Amniotic epithelial cell (primary cell): ENCODE results near the gene APOBEC4.
A peak's percentile ranks its signal among the peaks of the same experiment; 100 is the strongest.
"Not testable (repeated sequence)": the region's sequence is repeated elsewhere in the genome, so short reads cannot be mapped to it uniquely, and the experiment has no call there.

Experiments
- DNase-seq: peaks from one replicate; pipeline ENCODE4 v3.0.0-alpha.2; 2010; ENCODE audit warnings: low read depth

Gene APOBEC4

GRCh38 chr1:183634429-183635065, 18.6 kb downstream of the APOBEC4 start:
- DNase-seq: no peak

GRCh38 chr1:183633676-183634343, 19.3 kb downstream of the APOBEC4 start:
- peak; percentile 93 for DNase-seq

GRCh38 chr1:183632964-183633363, 20.2 kb downstream of the APOBEC4 start:
- no peak for DNase-seq

GRCh38 chr1:183632114-183632513, 21.0 kb downstream of the APOBEC4 start:
- peak; percentile 91 for DNase-seq

- peak; percentile 80 for DNase-seq
These were observed 22.4 kb downstream of the APOBEC4 start for GRCh38 chr1:183630748-183631147.

GRCh38 chr1:183628537-183628936, 24.6 kb downstream of the APOBEC4 start:
- no peak for DNase-seq

- DNase-seq: not testable (repeated sequence)
These were observed 26.9 kb downstream of the APOBEC4 start for GRCh38 chr1:183626236-183626635.

- DNase-seq: peak; percentile 81
These were observed 30.0 kb downstream of the APOBEC4 start for GRCh38 chr1:183622884-183623785.

- DNase-seq: no peak
These were observed 31.1 kb downstream of the APOBEC4 start for GRCh38 chr1:183622013-183622412.

GRCh38 chr1:183620311-183620710, 32.8 kb downstream of the APOBEC4 start:
- no peak for DNase-seq

GRCh38 chr1:183619781-183620180, 33.3 kb downstream of the APOBEC4 start:
- DNase-seq: no peak

GRCh38 chr1:183618202-183618601, 34.9 kb downstream of the APOBEC4 start:
- DNase-seq: not testable (repeated sequence)

- not testable (repeated sequence) for DNase-seq
These were observed 40.1 kb downstream of the APOBEC4 start for GRCh38 chr1:183612975-183613374.

GRCh38 chr1:183612407-183612806, 40.7 kb downstream of the APOBEC4 start:
- DNase-seq: no peak

GRCh38 chr1:183611021-183611420, 42.1 kb downstream of the APOBEC4 start:
- DNase-seq: no peak

- no peak for DNase-seq
These were observed 43.2 kb downstream of the APOBEC4 start for GRCh38 chr1:183609759-183610452.

- DNase-seq: peak; percentile 62
These were observed 43.8 kb downstream of the APOBEC4 start for GRCh38 chr1:183609313-183609712.

- no peak for DNase-seq
These were observed 45.7 kb downstream of the APOBEC4 start for GRCh38 chr1:183607322-183607980.

GRCh38 chr1:183605904-183606303, 47.2 kb downstream of the APOBEC4 start:
- no peak for DNase-seq

- DNase-seq: no peak
These were observed 48.3 kb downstream of the APOBEC4 start for GRCh38 chr1:183604815-183605214.

GRCh38 chr1:183604038-183604808, 48.9 kb downstream of the APOBEC4 start:
- DNase-seq: peak; percentile 86
